Caco-2 (cell line): ENCODE measurements around the gene OR13H1. TPM values are rescaled to one million over a fixed set of nuclear protein-coding genes. Genes with fewer than 3 reads are reported as not detected.

Experiments used
- BruUV-seq: library from RNA; stranded (reverse); fragments of 400-500 nt; replicated peaks from 2 replicates; lab custom pipeline; 2021; lab: Mats Ljungman, UMichigan
- CTCF ChIA-PET: fragments of 300-600 bp; sonication (Branson Sonifier 250); formaldehyde crosslinking; loops from one replicate; lab custom pipeline; 2022; ENCODE audit warnings: antibody characterized with exemption; lab: Charles Lee
- POLR2A ChIA-PET: fragments of 300-600 bp; sonication (Branson Sonifier 250); formaldehyde crosslinking; loops from one replicate; lab custom pipeline; 2022; ENCODE audit warnings: antibody characterized with exemption; lab: Charles Lee
- DNase-seq, 2 experiments: peaks; one replicate each; pipeline versions ENCODE4 v3.0.0 to v3.0.0-alpha.2; 2020 to 2022
- H3K27me3 ChIP-seq: replicated peaks from 2 replicates; pipeline ENCODE4 v1.6.0; 2011; ENCODE audit warnings: low read length; ENCODE audit not compliant: control insufficient read depth, insufficient read depth
- H3K36me3 ChIP-seq: 2 replicates; pipeline ENCODE4 v1.5.1; 2011; ENCODE audit warnings: low read length; ENCODE audit not compliant: control insufficient read depth, insufficient read depth
- H3K4me1 ChIP-seq: fragments of 250-450 bp; sonication (Bioruptor Pico); 2 replicates; pipeline ENCODE4 v1.5.1; 2020; ENCODE audit warnings: mild to moderate bottlenecking
- H3K4me3 ChIP-seq: 2 replicates; pipeline ENCODE4 v1.5.1; 2011; ENCODE audit warnings: low read depth, mild to moderate bottlenecking, control low read depth, low read length
- H3K9me3 ChIP-seq: fragments of 250-450 bp; sonication (Bioruptor Pico); 2 replicates; pipeline ENCODE4 v1.5.1; 2020; ENCODE audit warnings: mild to moderate bottlenecking, moderate library complexity
- H3K27ac Mint-ChIP-seq: one replicate; pipeline ENCODE4 v1.8.0; 2022; ENCODE audit warnings: mixed read lengths; ENCODE audit not compliant: unreplicated experiment
- H3K27me3 Mint-ChIP-seq: one replicate; pipeline ENCODE4 v1.8.0; 2022; ENCODE audit warnings: mixed read lengths; ENCODE audit not compliant: insufficient read depth, unreplicated experiment
- H3K36me3 Mint-ChIP-seq: one replicate; pipeline ENCODE4 v1.8.0; 2022; ENCODE audit warnings: mild to moderate bottlenecking, mixed read lengths; ENCODE audit not compliant: insufficient read depth, unreplicated experiment
- H3K4me1 Mint-ChIP-seq: one replicate; pipeline ENCODE4 v1.8.0; 2022; ENCODE audit warnings: low read depth, mixed read lengths; ENCODE audit not compliant: unreplicated experiment
- H3K4me3 Mint-ChIP-seq: one replicate; pipeline ENCODE4 v1.8.0; 2022; ENCODE audit warnings: mild to moderate bottlenecking, moderate library complexity, mixed read lengths; ENCODE audit not compliant: unreplicated experiment
- H3K9me3 Mint-ChIP-seq: one replicate; pipeline ENCODE4 v1.8.0; 2022; ENCODE audit warnings: mixed read lengths; ENCODE audit not compliant: unreplicated experiment
- intact Hi-C: fragments of 100-400 bp; cut with micrococcal nuclease; formaldehyde crosslinking; loops from one replicate; pipeline ENCODE4 v1.10.0; 2022; ENCODE audit not compliant: unreplicated experiment
- total RNA-seq: library from RNA; stranded (reverse); gene quantifications from 2 replicates; pipeline ENCODE4 v1.2.3, GENCODE V29; 2022
- TF ChIP-seq, protein P1 (sequence below), 2 experiments: fragments of 200-600 bp in 1 of 2; IDR thresholded peaks; 1 replicate in 1 of 2; 2 replicates in 1 of 2; pipeline versions ENCODE4 v1.5.1 to v1.8.0; 2011 to 2022; ENCODE audit warnings: antibody characterized with exemption in 1 of 2, control low read depth in 1 of 2, inconsistent platforms in 1 of 2, low read depth in 1 of 2, low read length in 1 of 2, mild to moderate bottlenecking in 1 of 2, moderate library complexity in 1 of 2; ENCODE audit not compliant: insufficient read depth in 1 of 2, severe bottlenecking in 1 of 2, unreplicated experiment in 1 of 2

Gene OR13H1
- total RNA-seq, 1 experiment from 2014 or later, result not detected

DNA sequence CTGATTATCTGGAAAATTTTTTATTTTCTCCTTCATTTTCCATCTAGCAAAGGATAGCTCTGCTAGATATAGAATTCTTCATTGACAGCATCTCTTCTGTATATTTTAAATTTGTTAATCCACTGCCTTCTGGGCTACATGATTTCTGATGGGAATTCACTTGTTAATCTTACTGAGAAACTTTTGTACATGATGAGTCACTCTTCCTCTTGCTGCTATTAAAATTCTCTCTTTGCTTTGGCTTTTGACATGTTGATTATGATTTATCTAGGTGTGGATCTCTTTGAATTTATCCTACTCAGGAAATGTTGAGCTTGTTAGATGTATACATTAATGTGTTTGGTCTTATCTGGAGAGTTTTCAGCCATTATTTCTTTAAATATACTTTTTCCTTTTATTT, 27.5 kb downstream of the OR13H1 start:
- H3K9me3 Mint-ChIP-seq, result no peaks in the 10 kb centered on the region
- no peak for DNase-seq
- TF ChIP-seq, protein P1, sequence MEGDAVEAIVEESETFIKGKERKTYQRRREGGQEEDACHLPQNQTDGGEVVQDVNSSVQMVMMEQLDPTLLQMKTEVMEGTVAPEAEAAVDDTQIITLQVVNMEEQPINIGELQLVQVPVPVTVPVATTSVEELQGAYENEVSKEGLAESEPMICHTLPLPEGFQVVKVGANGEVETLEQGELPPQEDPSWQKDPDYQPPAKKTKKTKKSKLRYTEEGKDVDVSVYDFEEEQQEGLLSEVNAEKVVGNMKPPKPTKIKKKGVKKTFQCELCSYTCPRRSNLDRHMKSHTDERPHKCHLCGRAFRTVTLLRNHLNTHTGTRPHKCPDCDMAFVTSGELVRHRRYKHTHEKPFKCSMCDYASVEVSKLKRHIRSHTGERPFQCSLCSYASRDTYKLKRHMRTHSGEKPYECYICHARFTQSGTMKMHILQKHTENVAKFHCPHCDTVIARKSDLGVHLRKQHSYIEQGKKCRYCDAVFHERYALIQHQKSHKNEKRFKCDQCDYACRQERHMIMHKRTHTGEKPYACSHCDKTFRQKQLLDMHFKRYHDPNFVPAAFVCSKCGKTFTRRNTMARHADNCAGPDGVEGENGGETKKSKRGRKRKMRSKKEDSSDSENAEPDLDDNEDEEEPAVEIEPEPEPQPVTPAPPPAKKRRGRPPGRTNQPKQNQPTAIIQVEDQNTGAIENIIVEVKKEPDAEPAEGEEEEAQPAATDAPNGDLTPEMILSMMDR (IDR thresholded peaks at IDR 0.05; ENCODE audit: insufficient read depth in 1 of 2, low read depth in 1 of 2, low read length in 1 of 2, severe bottlenecking in 1 of 2, unreplicated experiment in 1 of 2), result no peak
- 0 out of 2 replicates have a peak, but pooled peaks cover 11% of the 10 kb centered on the region for H3K4me1 ChIP-seq
- CTCF ChIA-PET, result no interaction called here
- H3K27me3 Mint-ChIP-seq, result no peaks in the 10 kb centered on the region
- no peak overlapping the region for H3K4me3 Mint-ChIP-seq
- no peaks in the 10 kb centered on the region for H3K27me3 ChIP-seq
- H3K36me3 Mint-ChIP-seq, result peaks cover 5% of the 10 kb centered on the region
- no TSS peak for BruUV-seq
- H3K27ac Mint-ChIP-seq, result no peak overlapping the region
- H3K4me3 ChIP-seq, result no peak overlapping the region
- H3K4me1 Mint-ChIP-seq, result peaks cover 20% of the 10 kb centered on the region
- POLR2A ChIA-PET, result no interaction called here
- no peaks in the 10 kb centered on the region for H3K36me3 ChIP-seq
- no peaks in the 10 kb centered on the region for H3K9me3 ChIP-seq
- intact Hi-C loops, result no loop called here

DNA sequence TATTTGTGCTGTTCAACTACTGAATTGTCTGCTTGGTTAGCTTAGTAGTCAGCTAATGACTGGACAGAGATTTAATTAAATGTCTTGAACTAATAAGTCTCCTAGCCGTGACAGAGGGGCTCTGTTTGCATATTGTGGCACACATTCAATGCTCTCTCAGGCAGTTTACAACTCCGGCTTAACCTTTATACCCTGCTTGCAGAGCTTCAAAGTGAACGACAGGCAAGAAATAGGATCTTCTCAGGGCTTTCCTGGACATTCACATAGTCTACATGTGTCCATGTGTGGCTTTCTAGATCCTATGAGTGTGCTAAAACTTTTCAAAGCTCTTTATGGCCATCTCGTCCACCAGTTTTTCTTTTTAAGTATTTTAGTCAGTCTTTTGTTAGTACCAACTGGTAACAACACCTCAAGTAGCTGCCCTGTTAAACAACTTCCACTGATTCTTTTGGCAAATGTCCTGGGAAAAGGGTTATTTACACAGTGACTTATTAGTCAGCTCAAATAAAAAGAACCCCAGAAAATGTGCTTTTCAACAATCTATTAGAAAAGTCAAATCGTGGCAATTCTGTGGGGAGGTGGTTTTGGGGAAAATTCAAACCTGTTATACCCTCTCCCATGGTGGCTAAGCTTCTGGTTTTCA, 28.6 kb downstream of the OR13H1 start:
- Mint-ChIP-seq H3K4me1 (peaks cover 20% of the 10 kb centered on the region), H3K27me3 (no peaks in the 10 kb centered on the region), H3K9me3 (no peaks in the 10 kb centered on the region), H3K27ac (no peak overlapping the region), H3K36me3 (peaks cover 5% of the 10 kb centered on the region), H3K4me3 (no peak overlapping the region)
- H3K9me3 ChIP-seq, result no peaks in the 10 kb centered on the region
- ChIA-PET POLR2A (no interaction called here), CTCF (no interaction called here)
- H3K36me3 ChIP-seq, result no peaks in the 10 kb centered on the region
- no peak overlapping the region for H3K4me3 ChIP-seq
- peak; percentile 24 to 38 for DNase-seq
- intact Hi-C loops, result no loop called here
- TF ChIP-seq, protein P1 (IDR thresholded peaks at IDR 0.05; ENCODE audit: insufficient read depth in 1 of 2, low read depth in 1 of 2, low read length in 1 of 2, severe bottlenecking in 1 of 2, unreplicated experiment in 1 of 2), result no peak
- H3K27me3 ChIP-seq, result no peaks in the 10 kb centered on the region
- no TSS peak for BruUV-seq
- H3K4me1 ChIP-seq, result 0 out of 2 replicates have a peak, but pooled peaks cover 11% of the 10 kb centered on the region

DNA sequence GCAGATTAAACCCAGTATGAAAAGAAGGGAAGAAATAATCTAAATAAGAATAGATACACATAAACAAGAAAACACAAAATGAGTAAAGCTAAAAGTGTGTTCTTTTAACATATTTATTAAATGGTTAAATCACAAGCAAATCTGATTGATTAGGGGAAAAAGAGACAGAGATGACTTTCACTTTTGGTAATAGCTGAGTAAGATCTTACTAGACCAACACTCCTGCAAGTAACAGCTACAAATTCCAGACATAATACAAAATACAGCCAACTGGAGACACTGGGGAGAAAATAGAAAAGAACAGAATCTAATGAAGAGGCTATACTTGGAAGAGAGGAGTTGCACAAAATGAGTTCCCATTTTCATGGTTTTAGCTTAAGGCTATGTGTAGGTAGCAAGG, 33.5 kb downstream of the OR13H1 start:
- Histone ChIP-seq H3K4me3 (peak overlapping the region; percentile 53), H3K9me3 (no peaks in the 10 kb centered on the region), H3K36me3 (no peaks in the 10 kb centered on the region), H3K27me3 (no peaks in the 10 kb centered on the region), H3K4me1 (0 out of 2 replicates have a peak, but pooled peaks cover 5% of the 10 kb centered on the region)
- DNase-seq, result no peak
- CTCF ChIA-PET, result no interaction called here
- H3K36me3 Mint-ChIP-seq, result peaks cover 5% of the 10 kb centered on the region
- H3K9me3 Mint-ChIP-seq, result no peaks in the 10 kb centered on the region
- peaks cover 11% of the 10 kb centered on the region for H3K4me1 Mint-ChIP-seq
- peak overlapping the region; percentile 73 for H3K4me3 Mint-ChIP-seq
- BruUV-seq, result no TSS peak
- POLR2A ChIA-PET, result no interaction called here
- H3K27me3 Mint-ChIP-seq, result no peaks in the 10 kb centered on the region
- intact Hi-C loops, result no loop called here
- TF ChIP-seq, protein P1 (IDR thresholded peaks at IDR 0.05; ENCODE audit: insufficient read depth in 1 of 2, low read depth in 1 of 2, low read length in 1 of 2, severe bottlenecking in 1 of 2, unreplicated experiment in 1 of 2), result no peak
- H3K27ac Mint-ChIP-seq, result peak overlapping the region; percentile 98
